GM21717 (cell line): ENCODE measurements around the gene NDST1.

ENCODE experiments used
- ATAC-seq: cut with Tn5 transposase; IDR thresholded peaks from one replicate; pipeline ENCODE4 v1.9.1; 2021; ENCODE audit warnings: mild to moderate bottlenecking, moderate library complexity; ENCODE audit not compliant: unreplicated experiment

NDST1 gene

DNA sequence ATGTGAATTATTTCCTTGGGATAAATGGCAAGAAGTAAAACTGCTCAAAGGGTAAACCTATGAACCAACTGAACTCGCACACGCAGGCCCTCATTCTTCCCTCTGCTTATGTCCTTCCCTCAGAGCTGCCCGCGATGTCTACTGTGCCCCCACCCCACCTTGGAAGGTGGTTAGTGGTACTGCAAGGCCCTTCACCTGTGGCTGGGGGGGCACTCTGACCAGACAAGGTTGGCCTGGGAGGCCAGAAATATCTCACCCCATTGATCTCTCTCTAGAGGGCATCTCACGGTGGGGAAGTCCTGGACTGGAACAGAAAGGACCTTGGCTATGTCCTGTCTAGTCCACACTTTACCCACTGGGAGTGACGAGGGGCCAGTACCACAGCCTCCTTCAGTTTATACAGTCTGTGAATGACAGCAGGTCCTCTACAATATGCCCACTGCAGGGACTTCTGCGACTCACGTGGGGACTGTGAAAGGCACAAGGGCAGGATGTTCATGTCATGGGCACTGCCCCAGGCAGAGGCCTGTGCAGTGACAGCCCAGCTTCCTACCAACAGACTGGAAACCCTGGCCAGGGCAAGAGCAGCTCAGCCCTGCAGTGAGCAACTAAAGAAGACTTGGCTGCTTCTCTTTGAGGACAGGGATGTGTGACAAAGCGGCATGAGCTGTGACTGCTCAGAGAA, 75.8 kb downstream of the NDST1 start:
- no peak for ATAC-seq

DNA sequence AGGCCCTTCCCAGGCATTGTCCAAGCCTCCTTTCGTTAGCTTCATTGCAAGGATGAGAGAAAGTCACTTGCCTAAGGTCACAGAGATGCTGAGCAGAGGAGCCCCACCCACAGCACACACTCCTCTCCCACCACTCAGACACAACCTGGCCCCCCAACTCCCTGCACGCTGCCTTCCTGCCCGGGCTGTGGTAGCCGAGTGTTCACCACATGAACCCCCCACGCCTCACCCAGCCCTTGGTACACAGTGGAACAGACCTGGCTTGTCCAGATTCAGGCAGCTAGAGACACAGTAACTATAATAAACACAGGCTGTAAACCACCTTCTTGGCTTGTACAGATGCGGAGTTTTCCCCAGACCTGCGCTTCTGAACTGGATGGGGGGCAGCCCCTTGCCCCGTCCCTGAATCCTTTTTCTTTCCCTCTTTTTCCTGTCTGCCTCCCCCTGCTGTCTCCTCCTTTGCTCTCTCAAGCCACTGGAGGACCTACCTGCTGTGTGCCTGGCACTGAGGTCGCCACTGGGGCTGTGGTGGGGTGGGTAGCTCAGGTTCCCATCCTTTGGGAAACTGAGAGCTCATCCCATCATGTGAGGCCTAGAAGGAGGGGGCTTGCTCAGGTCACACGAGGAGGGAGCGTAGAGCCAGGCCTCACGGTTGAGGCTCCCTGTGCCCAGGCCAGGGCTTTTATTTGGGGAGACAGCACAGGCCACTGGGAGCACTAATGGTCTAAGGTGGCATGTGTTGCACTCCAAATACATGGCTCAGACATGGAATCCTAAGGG, 76.8 kb downstream of the NDST1 start:
- ATAC-seq: no peak

GRCh38 chr5:150585781-150586341, 77.9 kb downstream of the NDST1 start:
- ATAC-seq: no peak

- no peak for ATAC-seq
Observed at GRCh38 chr5:150587016-150587415, 79.1 kb downstream of the NDST1 start.

DNA sequence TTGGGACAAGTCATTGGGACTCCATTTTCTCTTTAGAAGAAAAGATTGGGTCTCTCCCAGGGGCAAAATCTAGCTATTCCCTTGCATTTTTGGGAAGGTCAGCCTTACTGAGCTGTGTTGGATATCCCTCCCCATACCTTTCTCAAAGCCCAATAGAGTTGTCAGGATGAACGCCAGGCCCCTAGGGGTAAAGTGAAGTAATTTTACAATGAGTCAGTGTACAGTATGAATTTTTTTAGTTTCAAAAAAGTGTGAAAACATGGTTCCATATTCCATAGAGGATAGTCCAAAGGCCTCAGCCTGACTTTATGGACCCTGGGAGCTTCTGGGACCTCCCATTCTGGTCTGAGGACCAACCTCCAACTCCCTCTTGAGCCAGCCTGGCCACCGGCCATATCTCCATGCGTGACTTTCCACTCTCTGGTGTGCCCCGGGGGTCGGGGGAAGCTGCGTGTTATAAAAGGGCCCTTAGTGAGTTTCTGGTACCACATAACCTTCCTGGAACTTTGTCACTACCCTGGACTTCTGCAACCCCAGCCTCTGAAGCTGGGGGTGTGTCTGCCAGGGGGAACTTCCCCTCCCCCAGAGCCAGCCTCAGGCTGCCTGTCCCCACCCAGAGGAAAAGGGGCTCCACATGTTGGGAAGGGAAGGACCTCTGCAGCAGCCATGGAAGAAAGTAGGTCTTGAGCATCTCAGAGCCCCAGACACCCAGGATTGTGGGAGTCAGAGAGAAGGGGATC, 80.1 kb downstream of the NDST1 start:
- no peak for ATAC-seq

DNA sequence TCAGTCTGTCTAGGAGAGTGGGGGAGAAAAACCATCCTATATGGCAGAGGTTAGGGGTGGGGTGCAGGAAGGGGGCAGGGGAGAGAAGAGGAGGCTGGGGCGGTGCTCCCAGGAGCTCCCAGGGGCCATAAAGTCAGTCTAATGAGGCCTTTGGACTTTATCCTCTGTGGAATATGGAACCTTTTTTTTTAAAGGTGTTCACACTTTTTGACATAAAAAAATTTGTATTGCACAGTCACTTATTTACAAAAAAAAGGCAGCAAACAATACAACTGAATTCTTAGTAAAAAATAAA, 80.6 kb downstream of the NDST1 start:
- ATAC-seq: no peak

DNA sequence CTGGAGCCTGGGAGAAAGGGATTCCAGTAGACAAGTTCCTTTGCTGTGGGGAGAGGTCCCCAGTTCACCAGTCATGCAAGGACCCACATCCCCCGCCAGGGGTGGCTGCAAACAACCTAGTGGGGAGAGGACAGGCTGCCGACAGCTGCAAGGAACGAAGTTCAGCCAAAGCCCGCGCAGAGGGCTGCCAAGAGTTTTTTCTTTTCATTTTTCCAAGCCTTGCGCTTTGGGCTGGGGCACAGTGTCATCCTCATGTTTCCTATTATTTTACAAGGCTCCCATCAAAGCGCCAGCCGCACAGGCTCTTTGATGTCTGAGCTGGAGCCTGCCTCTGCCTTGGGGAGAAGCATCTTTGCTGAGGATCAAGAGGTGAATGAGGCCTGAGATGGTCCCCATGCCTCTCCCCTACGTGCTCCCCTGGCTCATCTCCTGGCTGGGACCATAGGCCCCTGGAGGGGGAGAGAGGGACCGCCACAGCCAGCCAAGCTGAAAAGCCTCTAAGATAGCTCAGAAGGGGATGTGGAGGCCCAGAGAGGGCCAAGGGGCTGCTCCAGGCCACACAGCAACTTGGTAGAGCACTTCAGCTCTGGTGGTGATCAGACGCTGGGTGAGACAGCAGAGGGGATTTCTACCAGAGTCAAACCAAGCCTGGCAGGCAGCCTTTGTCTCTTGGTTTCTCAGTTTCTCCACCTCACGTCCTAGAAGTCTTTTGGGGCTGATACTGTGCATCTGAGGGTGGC, 82.1 kb downstream of the NDST1 start:
- peak; percentile 77 for ATAC-seq

- no peak for ATAC-seq
Observed at GRCh38 chr5:150590979-150591695, 83.2 kb downstream of the NDST1 start.

- ATAC-seq: no peak
Observed at GRCh38 chr5:150593593-150593992, 85.7 kb downstream of the NDST1 start.

- ATAC-seq: no peak
Observed at GRCh38 chr5:150593996-150594395, 86.1 kb downstream of the NDST1 start.

DNA sequence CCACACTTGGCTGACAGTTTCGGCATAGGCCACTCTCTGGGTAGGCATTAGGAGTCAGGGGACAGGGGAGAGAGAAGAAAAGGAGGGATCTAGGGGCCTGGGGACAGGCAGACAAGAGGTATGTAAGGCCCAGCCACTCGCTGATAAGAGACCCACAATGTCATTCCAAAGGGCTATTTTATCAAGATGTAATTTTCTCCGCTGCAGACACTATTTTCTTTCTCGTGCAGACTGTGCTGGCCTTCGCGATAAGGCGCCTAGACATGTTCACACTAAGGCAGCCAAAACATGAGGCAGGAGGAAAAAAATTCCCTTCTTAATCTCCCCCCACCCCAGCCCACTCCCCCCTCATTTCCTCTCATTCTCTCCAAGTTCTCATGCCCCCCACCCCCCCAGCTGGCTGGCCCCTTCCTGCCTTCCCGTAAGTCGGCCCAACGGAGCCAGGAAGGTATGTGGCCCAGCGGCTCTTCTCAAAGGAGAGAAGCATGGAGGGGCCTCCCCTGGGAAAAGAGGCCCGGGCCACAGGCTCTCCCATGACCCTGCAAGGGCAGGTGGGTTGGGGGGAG, 87.6 kb downstream of the NDST1 start:
- ATAC-seq: no peak

DNA sequence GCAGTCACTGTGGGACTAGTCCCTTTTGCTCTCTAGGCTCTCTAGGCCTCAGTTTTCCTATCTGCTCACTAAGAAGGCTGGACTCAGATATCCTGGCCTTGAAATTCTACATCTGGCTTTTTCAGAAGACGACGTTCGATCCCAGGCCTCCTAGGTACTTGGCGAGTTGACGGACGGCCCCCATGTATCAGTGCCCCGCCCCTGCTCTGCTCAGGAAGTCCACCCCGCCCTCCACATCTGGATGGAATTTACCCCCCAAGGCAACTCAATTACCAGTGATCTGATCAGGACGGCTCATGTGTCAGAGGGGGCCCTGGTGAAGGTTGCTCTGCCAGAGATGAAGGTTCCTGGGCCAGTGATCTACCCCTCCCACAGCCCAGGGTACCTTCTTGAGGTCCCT, 88.4 kb downstream of the NDST1 start:
- no peak for ATAC-seq

GRCh38 chr5:150596826-150597225, 88.9 kb downstream of the NDST1 start:
- ATAC-seq: no peak

- ATAC-seq: no peak
Observed at GRCh38 chr5:150598006-150598405, 90.1 kb downstream of the NDST1 start.

DNA sequence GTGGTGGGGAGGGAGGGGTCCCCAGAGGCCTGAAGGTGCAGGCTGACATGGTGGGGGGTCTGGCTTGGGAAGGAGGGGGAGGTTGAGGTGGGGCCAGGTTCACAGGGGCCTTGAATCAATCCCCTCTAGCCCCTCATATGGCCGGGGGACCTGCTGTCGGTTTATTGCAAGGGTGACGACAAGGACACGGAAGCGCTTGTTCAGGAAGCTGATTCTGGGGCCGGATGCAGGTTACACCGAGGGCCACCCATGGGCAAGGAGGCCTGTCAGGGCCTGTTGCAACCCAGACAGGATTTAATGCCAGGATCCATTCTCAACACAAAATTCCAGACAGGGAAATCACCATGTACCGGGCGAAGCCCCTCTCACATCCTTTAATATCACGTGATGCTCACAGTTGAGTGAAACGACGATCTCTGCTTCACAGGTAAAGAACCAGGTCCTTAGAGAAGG, 90.9 kb downstream of the NDST1 start:
- no peak for ATAC-seq

DNA sequence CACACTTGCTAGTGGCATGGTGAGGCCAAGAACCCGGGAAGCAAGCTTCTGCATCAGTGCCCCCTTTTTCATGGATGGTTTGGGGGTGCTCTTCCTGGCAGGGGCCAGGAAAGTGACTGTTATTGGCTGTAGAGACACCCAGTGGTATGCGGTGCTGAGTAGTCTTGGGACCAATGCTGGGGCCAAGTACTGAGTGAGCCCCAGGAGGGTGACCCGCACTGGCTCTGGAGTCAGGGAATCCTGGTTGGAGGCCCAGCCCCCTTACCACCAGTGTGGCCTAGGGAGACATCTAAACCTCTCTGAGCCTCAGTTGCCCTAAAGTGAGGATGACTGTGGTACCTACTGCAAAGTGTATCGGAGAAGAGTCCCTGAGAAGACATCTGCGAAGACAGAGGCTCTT, 91.3 kb downstream of the NDST1 start:
- ATAC-seq: no peak

GRCh38 chr5:150599917-150600511, 92.1 kb downstream of the NDST1 start:
- no peak for ATAC-seq

DNA sequence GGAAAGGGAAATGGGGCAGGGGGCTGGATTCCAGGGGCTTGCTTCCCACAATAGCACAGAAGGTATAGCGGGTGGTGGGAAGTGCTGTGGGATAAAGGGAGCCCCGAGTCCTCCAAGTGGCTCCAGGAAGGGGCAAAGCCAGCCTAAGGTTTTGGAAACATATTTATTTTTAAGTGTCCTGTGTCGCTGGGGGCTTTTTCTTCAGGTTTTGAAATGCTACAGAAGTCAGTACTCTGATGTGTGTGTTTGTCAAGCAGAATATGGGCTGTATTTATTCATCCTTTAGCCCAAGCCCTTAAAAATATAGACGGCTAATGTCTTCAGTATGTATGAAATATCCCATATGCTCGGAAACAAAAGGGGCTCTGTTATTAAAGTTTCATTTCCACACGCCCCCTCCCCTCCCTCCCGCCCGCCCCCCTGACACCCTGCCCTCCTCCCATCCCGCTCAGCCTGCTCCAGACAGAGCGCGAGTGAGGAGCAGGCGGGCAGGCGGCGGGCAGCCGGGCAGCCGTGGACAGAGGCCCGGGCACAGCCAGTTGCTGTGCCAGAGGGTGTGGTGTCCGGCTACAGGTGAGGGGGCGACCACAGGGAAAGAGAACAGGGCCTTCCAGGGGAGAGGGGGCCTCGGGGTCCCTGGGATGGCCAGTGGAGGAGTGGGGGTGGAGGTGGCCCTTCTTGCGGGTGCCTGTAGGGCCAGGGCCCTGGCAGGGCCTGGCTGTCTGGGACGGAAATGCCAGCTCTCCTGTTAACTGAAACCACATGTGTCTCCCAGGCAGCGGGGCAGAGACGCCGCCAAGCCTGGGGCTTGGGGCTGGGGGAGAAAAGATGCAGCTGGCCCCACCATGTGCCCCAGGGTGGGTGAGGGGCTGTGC, 92.9 kb downstream of the NDST1 start:
- ATAC-seq: no peak
